Cardiac fibroblast (primary cell): ENCODE measurements around the gene HSPA12A.

Source experiments
- DNase-seq, 2 donors: peaks; one replicate each; pipeline versions ENCODE4 v3.0.0 to v3.0.0-alpha.2; 2010; ENCODE audit warnings: low read depth in 2 of 2
- H3K4me3 ChIP-seq, 2 donors: replicated peaks in 1 of 2; 1 replicate in 1 of 2; 2 replicates in 1 of 2; pipeline ENCODE4 v1.5.1; 2011; ENCODE audit warnings: low read depth in 2 of 2, low read length in 2 of 2, mild to moderate bottlenecking in 2 of 2, moderate library complexity in 1 of 2
- CTCF ChIP-seq: IDR thresholded peaks from one replicate; pipeline ENCODE4 v1.5.1; 2011; ENCODE audit warnings: low read depth, mild to moderate bottlenecking, low read length, inconsistent platforms

Gene HSPA12A

GRCh38 chr10:116756277-116756676 lies 13.9 kb upstream of the HSPA12A start:
- no peak for TF ChIP-seq CTCF
- no peak overlapping the region for H3K4me3 ChIP-seq
- peak in 1 of 2 donors; percentile 78 for DNase-seq

GRCh38 chr10:116753759-116754158 lies 11.4 kb upstream of the HSPA12A start:
- H3K4me3 ChIP-seq = no peak overlapping the region
- TF ChIP-seq CTCF = no peak
- DNase-seq = peak; percentile 78 to 84

GRCh38 chr10:116752969-116753665 lies 10.8 kb upstream of the HSPA12A start:
- TF ChIP-seq CTCF = no peak
- DNase-seq = no peak

GRCh38 chr10:116752563-116752962 lies 10.2 kb upstream of the HSPA12A start:
- H3K4me3 ChIP-seq = no peak overlapping the region
- peak in 1 of 2 donors; percentile 33 for DNase-seq
- TF ChIP-seq CTCF = no peak

More at GRCh38 chr10:116752969-116753665, 10.8 kb upstream of the HSPA12A start:
- no peak overlapping the region for H3K4me3 ChIP-seq

- H3K4me3 ChIP-seq = no peak overlapping the region
- no peak for DNase-seq
- TF ChIP-seq CTCF = no peak
These were observed 6.1 kb upstream of the HSPA12A start for GRCh38 chr10:116748471-116748870.

- no peak for TF ChIP-seq CTCF
These were observed 5.7 kb upstream of the HSPA12A start for GRCh38 chr10:116748041-116748440.

GRCh38 chr10:116747325-116747724 lies 5.0 kb upstream of the HSPA12A start:
- no peak for DNase-seq
- no peak overlapping the region for H3K4me3 ChIP-seq
- no peak for TF ChIP-seq CTCF

More at GRCh38 chr10:116748041-116748440, 5.7 kb upstream of the HSPA12A start:
- DNase-seq = peak; percentile 61 to 65
- H3K4me3 ChIP-seq = no peak overlapping the region
